ENCODE measurements around the gene RRM1.

RRM1 gene

GRCh38 chr11:4059424-4059823 is 35.2 kb upstream of the RRM1 start:
- no peak overlapping the region for H3K4me3 ChIP-seq (ENCODE audit: low read length)
- no peak for TF ChIP-seq CTCF (IDR thresholded peaks at IDR 0.05; ENCODE audit: insufficient read depth, low read depth, low read length, missing control alignments)
- peak; percentile 90 for DNase-seq (ENCODE audit: low read depth)

GRCh38 chr11:4060182-4060923 is 34.2 kb upstream of the RRM1 start:
- TF ChIP-seq CTCF (IDR thresholded peaks at IDR 0.05; ENCODE audit: insufficient read depth, low read depth, low read length, missing control alignments): no peak
- no peak for DNase-seq (ENCODE audit: low read depth)

GRCh38 chr11:4061700-4062099 is 32.9 kb upstream of the RRM1 start:
- no peak for TF ChIP-seq CTCF (IDR thresholded peaks at IDR 0.05; ENCODE audit: insufficient read depth, low read depth, low read length, missing control alignments)
- no peak for DNase-seq (ENCODE audit: low read depth)
- H3K4me3 ChIP-seq (ENCODE audit: low read length): no peak overlapping the region

More at GRCh38 chr11:4060182-4060923, 34.2 kb upstream of the RRM1 start:
- no peak overlapping the region for H3K4me3 ChIP-seq (ENCODE audit: low read length)

- H3K4me3 ChIP-seq (ENCODE audit: low read length): no peak overlapping the region
- no peak for TF ChIP-seq CTCF (IDR thresholded peaks at IDR 0.05; ENCODE audit: insufficient read depth, low read depth, low read length, missing control alignments)
- DNase-seq (ENCODE audit: low read depth): no peak
These were observed 31.3 kb upstream of the RRM1 start for GRCh38 chr11:4063348-4063747.

GRCh38 chr11:4064278-4064955 is 30.2 kb upstream of the RRM1 start:
- DNase-seq (ENCODE audit: low read depth): no peak
- no peak overlapping the region for H3K4me3 ChIP-seq (ENCODE audit: low read length)
- TF ChIP-seq CTCF (IDR thresholded peaks at IDR 0.05; ENCODE audit: insufficient read depth, low read depth, low read length, missing control alignments): no peak

- H3K4me3 ChIP-seq (ENCODE audit: low read length): no peak overlapping the region
- DNase-seq (ENCODE audit: low read depth): no peak
- TF ChIP-seq CTCF (IDR thresholded peaks at IDR 0.05; ENCODE audit: insufficient read depth, low read depth, low read length, missing control alignments): no peak
These were observed 29.5 kb upstream of the RRM1 start for GRCh38 chr11:4065086-4065485.
